Panc1 (cell line): ENCODE measurements around the gene PLEKHO2. TPM values are rescaled to one million over a fixed set of nuclear protein-coding genes. Genes with fewer than 3 reads are reported as not detected.

Experiments
- ATAC-seq: fragments of 200-7000 bp; cut with Tn5 transposase; 2 replicates; pipeline ENCODE4 v1.9.1; 2020; ENCODE audit warnings: mild to moderate bottlenecking, moderate library complexity
- BruUV-seq: library from RNA; stranded (reverse); fragments of 400-500 nt; replicated peaks from 2 replicates; lab custom pipeline; 2021; lab: Mats Ljungman, UMichigan
- CTCF ChIA-PET: fragments of 300-600 bp; sonication (Branson Sonifier 250); formaldehyde crosslinking; loops from one replicate; lab custom pipeline; 2022; ENCODE audit warnings: antibody characterized with exemption; lab: Charles Lee
- POLR2A ChIA-PET: fragments of 300-600 bp; sonication (Branson Sonifier 250); formaldehyde crosslinking; loops from one replicate; lab custom pipeline; 2022; ENCODE audit warnings: antibody characterized with exemption; lab: Charles Lee
- DNase-seq: peaks from one replicate; pipeline ENCODE4 v3.0.0-alpha.2; 2010; ENCODE audit warnings: low read depth, low spot score
- H3K27ac ChIP-seq: 2 replicates; pipeline ENCODE4 v1.5.1; 2011; ENCODE audit warnings: mild to moderate bottlenecking, low read length, inconsistent platforms
- H3K27me3 ChIP-seq: fragments of 200-500 bp; sonication (Bioruptor generic); 2 replicates; pipeline ENCODE4 v1.6.0; 2014; ENCODE audit warnings: low read length, inconsistent platforms; ENCODE audit not compliant: control insufficient read depth, insufficient read depth
- H3K36me3 ChIP-seq: fragments of 200-500 bp; sonication (Bioruptor generic); 2 replicates; pipeline ENCODE4 v1.5.1; 2014; ENCODE audit warnings: inconsistent platforms, mild to moderate bottlenecking, low read length, moderate library complexity; ENCODE audit not compliant: control insufficient read depth, insufficient read depth
- H3K4me1 ChIP-seq: 2 replicates; pipeline ENCODE4 v1.5.1; 2011; ENCODE audit warnings: inconsistent platforms, mild to moderate bottlenecking, low read length, moderate library complexity; ENCODE audit not compliant: control insufficient read depth, insufficient read depth
- H3K4me3 ChIP-seq, 2 experiments: 2 replicates each; pipeline ENCODE4 v1.5.1; 2011 to 2012; ENCODE audit warnings: low read depth in 2 of 2, low read length in 2 of 2, mild to moderate bottlenecking in 2 of 2, inconsistent platforms in 1 of 2, moderate library complexity in 1 of 2
- H3K9me3 ChIP-seq: fragments of 200-500 bp; sonication (Bioruptor generic); 2 replicates; pipeline ENCODE4 v1.5.1; 2014; ENCODE audit warnings: low read depth, mild to moderate bottlenecking, inconsistent platforms, low read length, moderate library complexity; ENCODE audit not compliant: control insufficient read depth, insufficient read depth
- CTCF ChIP-seq: fragments of 450-650 bp; IDR thresholded peaks from 2 replicates; pipeline ENCODE4 v1.5.1; 2017; ENCODE audit warnings: mild to moderate bottlenecking
- POLR2AphosphoS5 ChIP-seq: IDR thresholded peaks from 2 replicates; pipeline ENCODE4 v1.6.1; 2012; ENCODE audit warnings: mild to moderate bottlenecking, low read depth, low read length, moderate library complexity
- REST ChIP-seq, 2 experiments: IDR thresholded peaks; 2 replicates each; pipeline ENCODE4 v1.6.1; 2011 to 2012; ENCODE audit warnings: low read depth in 2 of 2, control low read depth in 1 of 2, low read length in 1 of 2, mild to moderate bottlenecking in 1 of 2, moderate library complexity in 1 of 2; ENCODE audit not compliant: insufficient read depth in 1 of 2
- SIN3A ChIP-seq: IDR thresholded peaks from 2 replicates; pipeline ENCODE4 v1.6.1; 2012; ENCODE audit warnings: low read depth, mild to moderate bottlenecking, low read length, moderate library complexity, borderline replicate concordance; ENCODE audit not compliant: insufficient read depth
- TCF7L2 ChIP-seq: IDR thresholded peaks from 2 replicates; pipeline ENCODE4 v1.6.1; 2011; ENCODE audit warnings: mild to moderate bottlenecking, low read depth, low read length, inconsistent platforms
- in situ Hi-C: cut with HindIII; loops from 2 replicates; pipeline ENCODE4 v1.10.0; 2016; ENCODE audit warnings: low sequenced_read_pairs, low pct_unique_long_range_greater_than_20kb
- intact Hi-C: fragments of 100-400 bp; cut with micrococcal nuclease; formaldehyde crosslinking; loops from one replicate; pipeline ENCODE4 v1.10.0; 2022; ENCODE audit not compliant: unreplicated experiment
- total RNA-seq: library from RNA; stranded (reverse); gene quantifications from one replicate; pipeline ENCODE4 v1.2.1, GENCODE V29; 2021; ENCODE audit not compliant: unreplicated experiment

Gene PLEKHO2
- total RNA-seq, 1 experiment from 2014 or later = 11.1 TPM

GRCh38 chr15:64898406-64898805 is 56.7 kb downstream of the PLEKHO2 start:
- POLR2A ChIA-PET = no interaction called here
- TF ChIP-seq TCF7L2 (no peak), SIN3A (no peak), CTCF (no peak), REST (IDR thresholded peaks at IDR 0.05; ENCODE audit: insufficient read depth in 1 of 2, low read depth in 2 of 2, low read length in 1 of 2) (no peak), POLR2AphosphoS5 (no peak)
- ATAC-seq = no peak
- Histone ChIP-seq H3K9me3 (peaks cover 7% of the 10 kb centered on the region; the same call in 1 of the 2 replicates), H3K27me3 (no peaks in the 10 kb centered on the region), H3K36me3 (no peaks in the 10 kb centered on the region), H3K4me1 (peaks cover 24% of the 10 kb centered on the region), H3K4me3 (no peak overlapping the region), H3K27ac (no peak overlapping the region)
- CTCF ChIA-PET = no interaction called here
- in situ Hi-C loops = no loop called here
- intact Hi-C loops = no loop called here
- BruUV-seq = no TSS peak
- DNase-seq = no peak

- POLR2A ChIA-PET = no interaction called here
- DNase-seq = no peak
- Histone ChIP-seq H3K27ac (no peak overlapping the region), H3K27me3 (no peaks in the 10 kb centered on the region), H3K4me3 (no peak overlapping the region), H3K4me1 (peaks cover 9% of the 10 kb centered on the region), H3K36me3 (no peaks in the 10 kb centered on the region), H3K9me3 (peaks cover 7% of the 10 kb centered on the region; the same call in 1 of the 2 replicates)
- intact Hi-C loops (no loop called here), in situ Hi-C loops (no loop called here)
- TF ChIP-seq POLR2AphosphoS5 = no peak
- TF ChIP-seq CTCF = no peak
- TF ChIP-seq TCF7L2 = no peak
- CTCF ChIA-PET = interaction anchor here (0.6 kb wide), 1 partner anchor 50 kb away, joined by 5 read pairs; no protein-coding TSS in a partner anchor
- ATAC-seq = no peak
- no TSS peak for BruUV-seq
Observed at GRCh38 chr15:64901141-64901540, 59.4 kb downstream of the PLEKHO2 start.
